GM12878 (cell line): Measurements from ENCODE around the gene ADCY1. TPM values are rescaled to one million over a fixed set of nuclear protein-coding genes. Genes with fewer than 3 reads are reported as not detected.
"Not testable (repeated sequence)": the region's sequence is repeated elsewhere in the genome, so short reads cannot be mapped to it uniquely, and the experiment has no call there.

Experiments used
- ATAC-seq: fragments of 200-7000 bp; cut with Tn5 transposase; 3 replicates; pipeline ENCODE4 v1.9.1; 2020; ENCODE audit warnings: mild to moderate bottlenecking, moderate library complexity
- BruUV-seq: library from RNA; stranded (reverse); fragments of 400-500 nt; replicated peaks from 2 replicates; lab custom pipeline; 2021; lab: Mats Ljungman, UMichigan
- CTCF ChIA-PET: fragments of 300-600 bp; sonication (Branson Sonifier 250); formaldehyde crosslinking; extraction: SDS; loops from one replicate; lab custom pipeline; 2021; ENCODE audit warnings: inconsistent platforms; lab: Yijun Ruan, JAX
- POLR2A ChIA-PET: fragments of 350-600 bp; formaldehyde crosslinking; extraction: SDS; loops from one replicate; lab custom pipeline; 2021; ENCODE audit warnings: inconsistent platforms; lab: Charles Lee
- RAD21 ChIA-PET: fragments of 300-600 bp; sonication (Branson Sonifier 250); formaldehyde crosslinking; loops from one replicate; lab custom pipeline; 2023; ENCODE audit warnings: antibody characterized with exemption; ENCODE audit not compliant: unreplicated experiment; lab: Charles Lee
- SMC1A ChIA-PET: fragments of 300-600 bp; sonication (Branson Sonifier 250); formaldehyde crosslinking; loops from one replicate; lab custom pipeline; 2023; ENCODE audit not compliant: unreplicated experiment, uncharacterized antibody; lab: Charles Lee
- DNase-seq: peaks from one replicate; pipeline ENCODE4 v3.0.0-alpha.2; 2011; ENCODE audit warnings: low read depth, low spot score
- FAIRE-seq: peaks from 3 replicates; lab custom pipeline; 2011; peaks lifted over from hg19 to GRCh38; lab: Jason Lieb, UNC
- H2AFZ ChIP-seq: 2 replicates; pipeline ENCODE4 v1.6.0; 2011; ENCODE audit warnings: low read depth, low read length, control low read depth; ENCODE audit not compliant: control insufficient read depth
- H3K27ac ChIP-seq: 2 replicates; pipeline ENCODE4 v1.5.1; 2011; ENCODE audit warnings: control low read depth; ENCODE audit not compliant: control insufficient read depth, insufficient read depth
- H3K27me3 ChIP-seq, 2 experiments: replicated peaks in 1 of 2; 2 replicates each; pipeline versions ENCODE4 v1.6.0 to v1.6.1; 2011; ENCODE audit warnings: low read length in 1 of 2; ENCODE audit not compliant: control insufficient read depth in 2 of 2, insufficient read depth in 2 of 2
- H3K36me3 ChIP-seq, 2 experiments: 2 replicates each; pipeline ENCODE4 v1.5.1; 2011; ENCODE audit warnings: low read length in 1 of 2; ENCODE audit not compliant: control insufficient read depth in 2 of 2, insufficient read depth in 2 of 2
- H3K4me1 ChIP-seq: 2 replicates; pipeline ENCODE4 v1.6.1; 2011; ENCODE audit warnings: mild to moderate bottlenecking, low read length, moderate library complexity, mixed read lengths; ENCODE audit not compliant: control insufficient read depth, insufficient read depth
- H3K4me2 ChIP-seq: 2 replicates; pipeline ENCODE4 v1.6.0; 2011; ENCODE audit warnings: control low read depth; ENCODE audit not compliant: control insufficient read depth, insufficient read depth
- H3K4me3 ChIP-seq: fragments of 200-600 bp; sonication (generic); 2 replicates; pipeline ENCODE4 v1.5.1; 2016
- H3K79me2 ChIP-seq: 2 replicates; pipeline ENCODE4 v1.6.0; 2011; ENCODE audit warnings: low read length; ENCODE audit not compliant: control insufficient read depth, insufficient read depth
- H3K9ac ChIP-seq: 2 replicates; pipeline ENCODE4 v1.8.0; 2011; ENCODE audit warnings: low read length, control low read depth, mixed read lengths; ENCODE audit not compliant: control insufficient read depth, insufficient read depth
- H3K9me3 ChIP-seq: replicated peaks from 3 replicates; pipeline ENCODE4 v1.5.1; 2011; ENCODE audit warnings: mild to moderate bottlenecking, low read length; ENCODE audit not compliant: control insufficient read depth, insufficient read depth
- H4K20me1 ChIP-seq: 2 replicates; pipeline ENCODE4 v1.6.0; 2011; ENCODE audit not compliant: control insufficient read depth, insufficient read depth
- ZBTB4 ChIP-seq: fragments of 450-650 bp; formaldehyde crosslinking; IDR thresholded peaks from 2 replicates; pipeline ENCODE4 v1.4.0; 2022; ENCODE audit warnings: mild to moderate bottlenecking, moderate library complexity
- WGBS: methylation state at CpG from one replicate; pipeline ENCODE4 v1.1.6; 2016; ENCODE audit warnings: low lambda C conversion rate; ENCODE audit not compliant: insufficient replicate concordance, insufficient coverage; ENCODE audit errors: missing lambda C conversion rate; 5-methylcytosine and 5-hydroxymethylcytosine counted together
- in situ Hi-C: fragments of 300-500 bp; cut with MboI; formaldehyde crosslinking; loops from 9 replicates; pipeline ENCODE4 v1.14.3; 2018; ENCODE audit warnings: mixed read lengths
- intact Hi-C: fragments of 100-400 bp; cut with micrococcal nuclease; formaldehyde crosslinking; loops from one replicate; pipeline ENCODE4 v1.14.2; 2022; ENCODE audit not compliant: unreplicated experiment
- polyA plus RNA-seq, 11 experiments: library from polyadenylated mRNA; depleted of rRNA in 4 of 11; unstranded in 6 of 11; stranded (reverse) in 5 of 11; fragments of >200 nt; fragmentation: Nextera tagmentation in 4 of 11; fragmentation: Illumina TruSeq in 1 of 11; extraction: Ambion mirVana in 4 of 11; extraction: Trizol in 1 of 11; gene quantifications; 1 replicate in 1 of 11; 2 replicates in 10 of 11; pipeline versions ENCODE4 v1.2.1 to v1.2.3, GENCODE V29; 2011 to 2016; ENCODE audit warnings: inconsistent platforms in 2 of 11, missing spikeins in 2 of 11, low read depth in 1 of 11
- total RNA-seq, 4 experiments: library from RNA; depleted of rRNA in 3 of 4; stranded (reverse); fragments of >200 nt in 3 of 4; fragmentation: Illumina TruSeq in 1 of 4; extraction: Trizol in 1 of 4; gene quantifications; 2 replicates each; pipeline versions ENCODE4 v1.2.1 to v1.2.3, GENCODE V29; 2013 to 2021

ADCY1 gene
- total and polyA plus RNA-seq, 10 of the 15 experiments (the other 5 are each of a cell fraction or from before 2014, with no cell fraction given) = 0.13 to 1.4 (median 0.45) TPM; not detected in 1

- no peak for TF ChIP-seq ZBTB4 (CRISPR knock-in tag)
- TF ChIP-seq, all 136 proteins: peak for 0
Measured at GRCh38 chr7:45543473-45543872, 30.7 kb upstream of the ADCY1 start (continued).

GRCh38 chr7:45545105-45545710 is 29.0 kb upstream of the ADCY1 start:
- not testable (repeated sequence) for ATAC-seq

More at GRCh38 chr7:45545105-45545710, 29.0 kb upstream of the ADCY1 start:
- BruUV-seq, H4K20me1 ChIP-seq, in situ Hi-C loops, CTCF ChIA-PET, H3K27ac ChIP-seq, RAD21 ChIA-PET, H3K36me3 ChIP-seq, DNase-seq, H3K27me3 ChIP-seq, POLR2A ChIA-PET, H3K4me1 ChIP-seq, H3K9ac ChIP-seq, H3K9me3 ChIP-seq, intact Hi-C loops, H3K4me2 ChIP-seq, H3K79me2 ChIP-seq, FAIRE-seq, H2AFZ ChIP-seq, H3K4me3 ChIP-seq: not testable (repeated sequence)
- WGBS = 7% methylated on average over 3 of the region's 3 CpGs
- SMC1A ChIA-PET = interaction anchor here (1.1 kb wide), 1 partner anchor 11 kb away, joined by 3 read pairs; no protein-coding TSS in a partner anchor
